Esophagus muscularis mucosa (tissue), 4 donors: ENCODE results near the gene CBLC. TPM values are rescaled to one million over a fixed set of nuclear protein-coding genes. Genes with fewer than 3 reads are reported as not detected.

ENCODE experiments used
- DNase-seq: peaks from one replicate; pipeline ENCODE4 v3.0.0-alpha.2; 2017; ENCODE audit errors: extremely low spot score
- H3K27ac ChIP-seq, 4 donors: fragments of 200-600 bp; sonication (generic); replicated peaks in 1 of 4; 1 replicate in 3 of 4; 2 replicates in 1 of 4; pipeline ENCODE4 v1.5.1; 2016 to 2019; ENCODE audit warnings: mild to moderate bottlenecking in 1 of 4
- H3K27me3 ChIP-seq, 4 donors: fragments of 200-600 bp; sonication (generic); one replicate each; pipeline versions ENCODE4 v1.5.1 to v1.6.0; 2016 to 2019
- H3K36me3 ChIP-seq, 4 donors: fragments of 200-600 bp; sonication (generic); one replicate each; pipeline ENCODE4 v1.5.1; 2016 to 2019
- H3K4me1 ChIP-seq, 4 donors: fragments of 200-600 bp; sonication (generic); one replicate each; pipeline ENCODE4 v1.5.1; 2016 to 2019
- H3K4me3 ChIP-seq, 4 donors: fragments of 200-600 bp; sonication (generic); 1 replicate in 2 of 4; 2 replicates in 2 of 4; pipeline ENCODE4 v1.5.1; 2016 to 2019; ENCODE audit warnings: mild to moderate bottlenecking in 4 of 4, moderate library complexity in 1 of 4
- H3K9me3 ChIP-seq, 4 donors: fragments of 200-600 bp; sonication (generic); 1 replicate in 3 of 4; 2 replicates in 1 of 4; pipeline ENCODE4 v1.5.1; 2016 to 2019
- EP300 ChIP-seq: sonication (generic); formaldehyde crosslinking; IDR thresholded peaks from one replicate; pipeline ENCODE4 v1.6.1; 2017; ENCODE audit warnings: antibody characterized with exemption
- POLR2A ChIP-seq: fragments of 450-650 bp; IDR thresholded peaks from one replicate; pipeline ENCODE4 v1.6.1; 2017; ENCODE audit warnings: antibody characterized with exemption, moderate library complexity, mild to moderate bottlenecking, low read depth
- POLR2AphosphoS5 ChIP-seq, 2 donors: sonication (generic); formaldehyde crosslinking; IDR thresholded peaks; one replicate each; pipeline ENCODE4 v1.6.1; 2017; ENCODE audit warnings: antibody characterized with exemption in 2 of 2
- WGBS: methylation state at CpG from one replicate; pipeline ENCODE4 v1.1.5; 2018; 5-methylcytosine and 5-hydroxymethylcytosine counted together
- intact Hi-C: fragments of 100-400 bp; cut with DNase I; formaldehyde crosslinking; loops from one replicate; pipeline ENCODE4 v1.15.1; 2023
- total RNA-seq, 4 donors: library from RNA; depleted of rRNA; stranded (reverse); fragments of >200 nt; gene quantifications; one replicate each; pipeline versions ENCODE4 v1.1.0 to v1.2.1, GENCODE V29; 2016
- TF ChIP-seq, protein P1 (sequence below), 3 experiments: fragments of 200-600 bp in 2 of 3; fragments of 450-650 bp in 1 of 3; sonication (generic) in 2 of 3; IDR thresholded peaks; one replicate each; pipeline ENCODE4 v1.5.1; 2017 to 2019; ENCODE audit warnings: antibody characterized with exemption in 3 of 3, mild to moderate bottlenecking in 2 of 3, moderate library complexity in 1 of 3

The CBLC gene
- total RNA-seq, 4 donors from 2014 or later, result 0.34 to 0.50 TPM; not detected in 2

DNA sequence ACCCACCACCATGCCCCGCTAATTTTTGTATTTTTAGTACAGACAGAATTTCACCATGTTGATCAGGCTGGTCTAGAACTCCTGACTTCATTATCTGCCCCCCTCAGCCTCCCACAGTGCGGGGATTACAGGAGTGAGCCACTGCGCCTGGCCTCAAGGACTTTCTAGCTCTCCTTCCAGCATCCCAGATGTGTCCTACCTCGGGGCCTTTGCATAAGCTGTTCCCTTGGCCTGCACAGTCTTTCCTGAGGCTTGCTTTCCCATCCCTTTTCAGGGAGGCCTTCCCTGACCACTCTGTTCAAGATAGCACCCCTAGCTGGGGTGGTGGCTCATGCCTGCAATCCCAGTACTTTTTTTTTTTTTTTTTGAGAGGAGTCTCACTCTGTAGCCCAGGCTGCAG, 16.9 kb downstream of the CBLC start:
- Histone ChIP-seq H3K4me3 (no peak overlapping the region), H3K4me1 (peaks cover 13 to 14% (median 14%) of the 10 kb centered on the region in 4 donors), H3K27me3 (no peaks in the 10 kb centered on the region), H3K27ac (no peak overlapping the region), H3K36me3 (no peaks in the 10 kb centered on the region), H3K9me3 (no peaks in the 10 kb centered on the region)
- intact Hi-C loops, result no loop called here
- TF ChIP-seq POLR2A (no peak), POLR2AphosphoS5 (IDR thresholded peaks at IDR 0.05) (no peak), EP300 (no peak)
- TF ChIP-seq, protein P1, sequence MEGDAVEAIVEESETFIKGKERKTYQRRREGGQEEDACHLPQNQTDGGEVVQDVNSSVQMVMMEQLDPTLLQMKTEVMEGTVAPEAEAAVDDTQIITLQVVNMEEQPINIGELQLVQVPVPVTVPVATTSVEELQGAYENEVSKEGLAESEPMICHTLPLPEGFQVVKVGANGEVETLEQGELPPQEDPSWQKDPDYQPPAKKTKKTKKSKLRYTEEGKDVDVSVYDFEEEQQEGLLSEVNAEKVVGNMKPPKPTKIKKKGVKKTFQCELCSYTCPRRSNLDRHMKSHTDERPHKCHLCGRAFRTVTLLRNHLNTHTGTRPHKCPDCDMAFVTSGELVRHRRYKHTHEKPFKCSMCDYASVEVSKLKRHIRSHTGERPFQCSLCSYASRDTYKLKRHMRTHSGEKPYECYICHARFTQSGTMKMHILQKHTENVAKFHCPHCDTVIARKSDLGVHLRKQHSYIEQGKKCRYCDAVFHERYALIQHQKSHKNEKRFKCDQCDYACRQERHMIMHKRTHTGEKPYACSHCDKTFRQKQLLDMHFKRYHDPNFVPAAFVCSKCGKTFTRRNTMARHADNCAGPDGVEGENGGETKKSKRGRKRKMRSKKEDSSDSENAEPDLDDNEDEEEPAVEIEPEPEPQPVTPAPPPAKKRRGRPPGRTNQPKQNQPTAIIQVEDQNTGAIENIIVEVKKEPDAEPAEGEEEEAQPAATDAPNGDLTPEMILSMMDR (IDR thresholded peaks at IDR 0.05), result no peak
- DNase-seq, result no peak
- 92% methylated on average over 4 of the region's 4 CpGs for WGBS

DNA sequence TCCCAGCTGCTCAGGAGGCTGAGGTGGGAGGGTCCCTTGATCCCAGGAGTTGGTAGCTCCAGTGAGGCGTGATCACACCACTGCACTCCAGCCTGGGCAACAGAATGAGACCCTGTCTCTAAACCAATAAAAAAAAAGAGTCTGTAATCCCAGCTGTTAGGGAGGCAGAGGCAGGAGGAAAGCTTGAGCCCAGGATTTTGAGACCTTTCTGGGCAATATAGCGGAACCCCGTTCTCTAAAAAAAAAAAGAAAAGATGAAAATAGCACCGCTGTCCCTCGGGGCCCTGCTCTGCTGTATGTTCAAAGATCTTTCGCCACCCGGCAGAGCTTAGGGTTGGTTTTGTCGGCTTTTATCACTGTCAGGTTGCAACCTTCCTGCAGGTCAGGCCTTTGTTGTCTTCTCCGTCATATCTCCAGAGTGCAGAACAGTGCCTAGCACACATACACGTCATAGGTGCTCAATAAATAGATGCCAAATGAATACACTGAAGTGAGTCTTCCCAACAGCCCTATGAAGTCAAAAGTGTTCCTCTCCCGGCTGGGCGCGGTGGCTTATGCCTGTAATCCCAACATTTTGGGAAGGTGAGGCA, 17.8 kb downstream of the CBLC start:
- DNase-seq, result no peak
- H3K4me3 ChIP-seq, result no peak overlapping the region

DNA sequence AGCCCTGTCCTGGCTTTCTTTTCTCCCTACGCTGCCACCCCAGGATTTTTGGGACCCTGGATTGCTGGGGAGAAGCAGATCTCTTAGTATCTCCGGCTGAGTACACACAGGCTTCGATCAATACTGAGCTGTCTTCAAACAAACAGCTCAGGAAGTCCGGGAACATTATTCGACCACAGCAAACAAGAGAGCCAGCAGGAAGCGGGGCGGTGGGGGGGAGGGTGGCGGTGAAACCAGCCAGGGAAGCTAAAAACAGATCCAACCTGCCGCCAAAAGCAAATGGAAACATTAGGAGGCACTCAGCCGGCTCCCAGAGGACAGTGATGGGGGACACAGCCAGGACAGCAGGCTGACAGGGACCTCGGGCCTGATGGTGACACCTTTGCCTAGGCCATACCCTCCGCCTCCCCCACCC, 19.0 kb downstream of the CBLC start:
- DNase-seq, result no peak
- Histone ChIP-seq H3K27ac (peak overlapping the region; percentile 35 to 62 (median 46)), H3K4me3 (no peak overlapping the region), H3K27me3 (no peaks in the 10 kb centered on the region), H3K36me3 (no peaks in the 10 kb centered on the region), H3K4me1 (peaks cover 13 to 23% (median 18%) of the 10 kb centered on the region in 4 donors), H3K9me3 (no peaks in the 10 kb centered on the region)
- intact Hi-C loops, result no loop called here
- TF ChIP-seq, protein P1 (IDR thresholded peaks at IDR 0.05), result no peak
- TF ChIP-seq EP300, result no peak
- WGBS, result 28% methylated on average over 12 of the region's 12 CpGs

More for the DNA sequence above, 17.8 kb downstream of the CBLC start:
- H3K27me3 ChIP-seq, result no peaks in the 10 kb centered on the region
- H3K27ac ChIP-seq, result no peak overlapping the region
- H3K9me3 ChIP-seq, result no peaks in the 10 kb centered on the region
- H3K4me1 ChIP-seq, result peaks cover 13 to 20% (median 17%) of the 10 kb centered on the region in 4 donors
- 91% methylated on average over 13 of the region's 13 CpGs for WGBS
- no peaks in the 10 kb centered on the region for H3K36me3 ChIP-seq
- TF ChIP-seq, protein P1 (IDR thresholded peaks at IDR 0.05), result no peak
- TF ChIP-seq EP300, result no peak
- no peak for TF ChIP-seq POLR2AphosphoS5 (IDR thresholded peaks at IDR 0.05)
- no peak for TF ChIP-seq POLR2A
- intact Hi-C loops, result no loop called here

DNA sequence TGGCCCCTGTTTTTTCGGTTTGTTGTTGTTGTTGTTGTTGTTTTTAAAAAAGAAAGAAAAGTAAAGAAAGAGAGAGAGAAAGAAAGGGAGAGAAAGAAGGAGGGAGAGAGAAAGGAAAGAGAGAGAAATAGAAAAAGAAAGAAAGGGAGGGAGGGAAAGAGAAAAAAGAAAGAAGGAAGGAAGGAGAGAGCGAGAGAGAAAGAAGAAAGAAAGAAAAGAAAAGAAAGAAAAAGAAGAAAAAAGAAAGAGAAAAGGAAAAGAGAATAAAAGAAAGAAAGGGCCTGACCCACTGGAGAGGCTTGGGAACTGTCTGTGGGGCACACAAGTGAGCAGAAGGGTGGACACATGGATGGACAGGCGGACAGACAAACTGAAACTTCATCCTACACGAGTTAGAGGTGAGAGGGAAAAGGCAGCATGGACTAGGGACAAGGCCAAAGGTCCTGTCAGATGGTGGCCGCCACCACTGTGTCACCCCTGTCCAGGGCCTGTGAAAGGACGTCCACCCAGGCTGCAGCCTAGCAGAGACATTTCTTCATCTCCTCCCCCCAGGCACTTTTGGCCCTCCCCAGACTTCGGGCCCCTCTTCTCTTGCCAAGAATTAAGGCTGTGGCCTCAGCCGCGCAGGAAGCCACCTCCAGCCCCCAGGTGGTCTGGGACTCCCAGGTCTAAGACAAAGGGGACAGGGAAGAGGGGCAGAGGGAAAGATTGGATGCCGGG, 22.1 kb downstream of the CBLC start:
- H3K9me3 ChIP-seq, result no peaks in the 10 kb centered on the region
- no peaks in the 10 kb centered on the region for H3K27me3 ChIP-seq
- intact Hi-C loops, result loop anchor here (1.0 kb wide), 1 partner anchor 45 kb away; no protein-coding TSS in a partner anchor
- H3K4me1 ChIP-seq, result peaks cover 13 to 23% (median 18%) of the 10 kb centered on the region in 4 donors
- no peaks in the 10 kb centered on the region for H3K36me3 ChIP-seq
- no peak for DNase-seq
- no peak overlapping the region for H3K4me3 ChIP-seq
- WGBS, result 70% methylated on average over 9 of the region's 10 CpGs
- no peak for TF ChIP-seq EP300
- TF ChIP-seq, protein P1 (IDR thresholded peaks at IDR 0.05), result no peak
- TF ChIP-seq POLR2AphosphoS5 (IDR thresholded peaks at IDR 0.05), result no peak
- no peak for TF ChIP-seq POLR2A
- no peak overlapping the region for H3K27ac ChIP-seq
